Panc1 (cell line): ENCODE data around the gene CYP4F2. TPM values are rescaled to one million over a fixed set of nuclear protein-coding genes. Genes with fewer than 3 reads are reported as not detected.
"Not testable (repeated sequence)": the region's sequence is repeated elsewhere in the genome, so short reads cannot be mapped to it uniquely, and the experiment has no call there.

Source experiments
- ATAC-seq: fragments of 200-7000 bp; cut with Tn5 transposase; 2 replicates; pipeline ENCODE4 v1.9.1; 2020; ENCODE audit warnings: mild to moderate bottlenecking, moderate library complexity
- BruUV-seq: library from RNA; stranded (reverse); fragments of 400-500 nt; replicated peaks from 2 replicates; lab custom pipeline; 2021; lab: Mats Ljungman, UMichigan
- CTCF ChIA-PET: fragments of 300-600 bp; sonication (Branson Sonifier 250); formaldehyde crosslinking; loops from one replicate; lab custom pipeline; 2022; ENCODE audit warnings: antibody characterized with exemption; lab: Charles Lee
- POLR2A ChIA-PET: fragments of 300-600 bp; sonication (Branson Sonifier 250); formaldehyde crosslinking; loops from one replicate; lab custom pipeline; 2022; ENCODE audit warnings: antibody characterized with exemption; lab: Charles Lee
- DNase-seq: peaks from one replicate; pipeline ENCODE4 v3.0.0-alpha.2; 2010; ENCODE audit warnings: low read depth, low spot score
- H3K27ac ChIP-seq: 2 replicates; pipeline ENCODE4 v1.5.1; 2011; ENCODE audit warnings: mild to moderate bottlenecking, low read length, inconsistent platforms
- H3K27me3 ChIP-seq: fragments of 200-500 bp; sonication (Bioruptor generic); 2 replicates; pipeline ENCODE4 v1.6.0; 2014; ENCODE audit warnings: low read length, inconsistent platforms; ENCODE audit not compliant: control insufficient read depth, insufficient read depth
- H3K36me3 ChIP-seq: fragments of 200-500 bp; sonication (Bioruptor generic); 2 replicates; pipeline ENCODE4 v1.5.1; 2014; ENCODE audit warnings: inconsistent platforms, mild to moderate bottlenecking, low read length, moderate library complexity; ENCODE audit not compliant: control insufficient read depth, insufficient read depth
- H3K4me1 ChIP-seq: 2 replicates; pipeline ENCODE4 v1.5.1; 2011; ENCODE audit warnings: inconsistent platforms, mild to moderate bottlenecking, low read length, moderate library complexity; ENCODE audit not compliant: control insufficient read depth, insufficient read depth
- H3K4me3 ChIP-seq, 2 experiments: 2 replicates each; pipeline ENCODE4 v1.5.1; 2011 to 2012; ENCODE audit warnings: low read depth in 2 of 2, low read length in 2 of 2, mild to moderate bottlenecking in 2 of 2, inconsistent platforms in 1 of 2, moderate library complexity in 1 of 2
- H3K9me3 ChIP-seq: fragments of 200-500 bp; sonication (Bioruptor generic); 2 replicates; pipeline ENCODE4 v1.5.1; 2014; ENCODE audit warnings: low read depth, mild to moderate bottlenecking, inconsistent platforms, low read length, moderate library complexity; ENCODE audit not compliant: control insufficient read depth, insufficient read depth
- POLR2AphosphoS5 ChIP-seq: IDR thresholded peaks from 2 replicates; pipeline ENCODE4 v1.6.1; 2012; ENCODE audit warnings: mild to moderate bottlenecking, low read depth, low read length, moderate library complexity
- SIN3A ChIP-seq: IDR thresholded peaks from 2 replicates; pipeline ENCODE4 v1.6.1; 2012; ENCODE audit warnings: low read depth, mild to moderate bottlenecking, low read length, moderate library complexity, borderline replicate concordance; ENCODE audit not compliant: insufficient read depth
- TCF7L2 ChIP-seq: IDR thresholded peaks from 2 replicates; pipeline ENCODE4 v1.6.1; 2011; ENCODE audit warnings: mild to moderate bottlenecking, low read depth, low read length, inconsistent platforms
- in situ Hi-C: cut with HindIII; loops from 2 replicates; pipeline ENCODE4 v1.10.0; 2016; ENCODE audit warnings: low sequenced_read_pairs, low pct_unique_long_range_greater_than_20kb
- intact Hi-C: fragments of 100-400 bp; cut with micrococcal nuclease; formaldehyde crosslinking; loops from one replicate; pipeline ENCODE4 v1.10.0; 2022; ENCODE audit not compliant: unreplicated experiment
- total RNA-seq: library from RNA; stranded (reverse); gene quantifications from one replicate; pipeline ENCODE4 v1.2.1, GENCODE V29; 2021; ENCODE audit not compliant: unreplicated experiment
- TF ChIP-seq, protein P1 (sequence below), 2 experiments: IDR thresholded peaks; 2 replicates each; pipeline ENCODE4 v1.6.1; 2011 to 2012; ENCODE audit warnings: low read depth in 2 of 2, control low read depth in 1 of 2, low read length in 1 of 2, mild to moderate bottlenecking in 1 of 2, moderate library complexity in 1 of 2; ENCODE audit not compliant: insufficient read depth in 1 of 2
- TF ChIP-seq, protein P2 (sequence below): fragments of 450-650 bp; IDR thresholded peaks from 2 replicates; pipeline ENCODE4 v1.5.1; 2017; ENCODE audit warnings: mild to moderate bottlenecking

CYP4F2 gene
- total RNA-seq, 1 experiment from 2014 or later, result 0.21 TPM

DNA sequence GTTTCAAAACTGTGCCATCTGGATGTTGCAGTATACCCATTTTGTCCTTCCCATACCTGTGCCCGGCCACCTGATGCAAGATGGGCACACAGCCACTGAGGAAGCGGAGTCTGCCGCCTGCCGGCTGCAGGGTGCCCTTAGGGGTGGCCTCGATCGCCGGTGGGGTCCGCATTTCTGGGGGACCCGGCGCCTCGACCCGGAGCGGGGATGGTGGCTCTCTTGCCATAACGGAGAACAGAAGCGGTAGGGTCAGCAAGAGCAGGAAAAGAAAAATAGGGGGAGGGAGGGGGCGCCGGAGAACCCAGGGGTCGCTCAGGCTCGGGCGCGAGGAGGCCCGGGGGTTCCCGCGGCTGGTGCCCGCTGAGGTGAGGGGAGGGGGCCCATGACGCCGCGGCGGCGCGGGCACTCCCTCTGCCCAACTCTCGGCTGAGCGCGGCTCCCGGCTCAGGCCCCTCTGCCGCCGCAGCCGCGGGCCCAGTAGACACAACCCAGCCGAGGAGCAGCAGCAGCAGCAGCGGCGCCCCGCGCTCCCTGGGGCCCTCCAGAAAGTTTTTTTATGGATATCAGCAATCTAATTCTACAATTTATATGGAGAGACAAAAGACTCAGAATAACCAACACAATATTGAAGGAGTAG lies 13.8 kb upstream of the CYP4F2 start:
- no peaks in the 10 kb centered on the region for H3K36me3 ChIP-seq
- CTCF ChIA-PET, result no interaction called here
- no TSS peak for BruUV-seq
- TF ChIP-seq, protein P1, sequence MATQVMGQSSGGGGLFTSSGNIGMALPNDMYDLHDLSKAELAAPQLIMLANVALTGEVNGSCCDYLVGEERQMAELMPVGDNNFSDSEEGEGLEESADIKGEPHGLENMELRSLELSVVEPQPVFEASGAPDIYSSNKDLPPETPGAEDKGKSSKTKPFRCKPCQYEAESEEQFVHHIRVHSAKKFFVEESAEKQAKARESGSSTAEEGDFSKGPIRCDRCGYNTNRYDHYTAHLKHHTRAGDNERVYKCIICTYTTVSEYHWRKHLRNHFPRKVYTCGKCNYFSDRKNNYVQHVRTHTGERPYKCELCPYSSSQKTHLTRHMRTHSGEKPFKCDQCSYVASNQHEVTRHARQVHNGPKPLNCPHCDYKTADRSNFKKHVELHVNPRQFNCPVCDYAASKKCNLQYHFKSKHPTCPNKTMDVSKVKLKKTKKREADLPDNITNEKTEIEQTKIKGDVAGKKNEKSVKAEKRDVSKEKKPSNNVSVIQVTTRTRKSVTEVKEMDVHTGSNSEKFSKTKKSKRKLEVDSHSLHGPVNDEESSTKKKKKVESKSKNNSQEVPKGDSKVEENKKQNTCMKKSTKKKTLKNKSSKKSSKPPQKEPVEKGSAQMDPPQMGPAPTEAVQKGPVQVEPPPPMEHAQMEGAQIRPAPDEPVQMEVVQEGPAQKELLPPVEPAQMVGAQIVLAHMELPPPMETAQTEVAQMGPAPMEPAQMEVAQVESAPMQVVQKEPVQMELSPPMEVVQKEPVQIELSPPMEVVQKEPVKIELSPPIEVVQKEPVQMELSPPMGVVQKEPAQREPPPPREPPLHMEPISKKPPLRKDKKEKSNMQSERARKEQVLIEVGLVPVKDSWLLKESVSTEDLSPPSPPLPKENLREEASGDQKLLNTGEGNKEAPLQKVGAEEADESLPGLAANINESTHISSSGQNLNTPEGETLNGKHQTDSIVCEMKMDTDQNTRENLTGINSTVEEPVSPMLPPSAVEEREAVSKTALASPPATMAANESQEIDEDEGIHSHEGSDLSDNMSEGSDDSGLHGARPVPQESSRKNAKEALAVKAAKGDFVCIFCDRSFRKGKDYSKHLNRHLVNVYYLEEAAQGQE (IDR thresholded peaks at IDR 0.05; ENCODE audit: insufficient read depth in 1 of 2, low read depth in 2 of 2, low read length in 1 of 2), result no peak
- TF ChIP-seq, protein P2, sequence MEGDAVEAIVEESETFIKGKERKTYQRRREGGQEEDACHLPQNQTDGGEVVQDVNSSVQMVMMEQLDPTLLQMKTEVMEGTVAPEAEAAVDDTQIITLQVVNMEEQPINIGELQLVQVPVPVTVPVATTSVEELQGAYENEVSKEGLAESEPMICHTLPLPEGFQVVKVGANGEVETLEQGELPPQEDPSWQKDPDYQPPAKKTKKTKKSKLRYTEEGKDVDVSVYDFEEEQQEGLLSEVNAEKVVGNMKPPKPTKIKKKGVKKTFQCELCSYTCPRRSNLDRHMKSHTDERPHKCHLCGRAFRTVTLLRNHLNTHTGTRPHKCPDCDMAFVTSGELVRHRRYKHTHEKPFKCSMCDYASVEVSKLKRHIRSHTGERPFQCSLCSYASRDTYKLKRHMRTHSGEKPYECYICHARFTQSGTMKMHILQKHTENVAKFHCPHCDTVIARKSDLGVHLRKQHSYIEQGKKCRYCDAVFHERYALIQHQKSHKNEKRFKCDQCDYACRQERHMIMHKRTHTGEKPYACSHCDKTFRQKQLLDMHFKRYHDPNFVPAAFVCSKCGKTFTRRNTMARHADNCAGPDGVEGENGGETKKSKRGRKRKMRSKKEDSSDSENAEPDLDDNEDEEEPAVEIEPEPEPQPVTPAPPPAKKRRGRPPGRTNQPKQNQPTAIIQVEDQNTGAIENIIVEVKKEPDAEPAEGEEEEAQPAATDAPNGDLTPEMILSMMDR, result no peak
- TF ChIP-seq SIN3A (no peak), POLR2AphosphoS5 (no peak), TCF7L2 (no peak)
- H3K27ac ChIP-seq, result no peak overlapping the region
- in situ Hi-C loops (no loop called here), intact Hi-C loops (no loop called here)
- H3K4me1 ChIP-seq, result no peaks in the 10 kb centered on the region
- no peak for DNase-seq
- no peak overlapping the region for H3K4me3 ChIP-seq
- POLR2A ChIA-PET, result no interaction called here
- no peaks in the 10 kb centered on the region for H3K27me3 ChIP-seq
- no peaks in the 10 kb centered on the region for H3K9me3 ChIP-seq
- ATAC-seq, result no peak

DNA sequence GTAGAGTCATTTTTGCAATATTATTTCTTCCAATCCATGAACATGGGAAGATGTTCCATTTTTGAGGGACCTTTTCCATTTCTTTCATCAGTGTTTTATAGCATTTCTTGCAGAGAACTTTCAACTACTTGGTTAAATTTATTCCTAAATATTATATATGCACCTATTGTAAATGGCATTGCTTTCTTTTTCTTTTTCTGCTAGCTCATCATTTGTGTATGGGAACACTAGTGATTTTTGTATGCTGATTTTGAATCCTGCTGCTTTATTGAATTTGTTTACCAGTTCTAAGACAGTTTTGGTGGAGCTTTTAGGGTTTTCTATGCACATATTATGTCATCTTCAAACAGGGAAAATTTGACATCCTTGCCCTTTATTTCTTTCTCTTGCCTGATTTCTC lies 7.2 kb upstream of the CYP4F2 start:
- CTCF ChIA-PET, result no interaction called here
- Histone ChIP-seq H3K4me3 (no peak overlapping the region), H3K9me3 (no peaks in the 10 kb centered on the region), H3K4me1 (no peaks in the 10 kb centered on the region), H3K36me3 (no peaks in the 10 kb centered on the region), H3K27me3 (no peaks in the 10 kb centered on the region), H3K27ac (no peak overlapping the region)
- POLR2A ChIA-PET, result no interaction called here
- intact Hi-C loops, result no loop called here
- BruUV-seq, result no TSS peak
- TF ChIP-seq TCF7L2 (no peak), POLR2AphosphoS5 (no peak), SIN3A (no peak)
- TF ChIP-seq, protein P2, result no peak
- TF ChIP-seq, protein P1 (IDR thresholded peaks at IDR 0.05; ENCODE audit: insufficient read depth in 1 of 2, low read depth in 2 of 2, low read length in 1 of 2), result no peak
- in situ Hi-C loops, result no loop called here
- DNase-seq (no peak), ATAC-seq (no peak)

GRCh38 chr19:15902898-15903297 lies 5.0 kb upstream of the CYP4F2 start:
- POLR2A ChIA-PET, BruUV-seq, H3K4me1 ChIP-seq, H3K9me3 ChIP-seq, ATAC-seq, H3K27ac ChIP-seq, H3K27me3 ChIP-seq, CTCF ChIA-PET, H3K4me3 ChIP-seq, H3K36me3 ChIP-seq, DNase-seq, intact Hi-C loops, in situ Hi-C loops: not testable (repeated sequence)
